ENCODE measurements around the gene WDR27.
"Not testable (repeated sequence)": the region's sequence is repeated elsewhere in the genome, so short reads cannot be mapped to it uniquely, and the experiment has no call there.

The WDR27 gene

DNA sequence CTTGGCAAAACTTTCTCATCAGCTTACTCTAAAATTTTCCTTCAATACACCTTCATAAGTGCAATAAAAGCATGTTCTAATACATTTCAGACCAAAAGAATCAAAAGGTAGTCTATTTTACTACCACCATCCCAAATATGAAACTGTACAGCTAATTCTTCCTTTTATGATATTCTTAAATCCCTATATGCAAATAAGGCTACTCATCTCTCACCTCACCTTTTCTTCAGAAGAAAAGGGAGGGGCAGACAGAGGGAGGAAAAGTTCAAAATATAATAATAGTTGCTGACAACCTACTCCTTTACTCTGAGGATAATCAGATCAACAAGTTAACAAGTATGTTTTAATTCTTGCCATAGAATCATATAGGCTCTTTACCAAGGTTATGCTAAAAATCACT lies 7.5 kb upstream of the WDR27 start:
- DNase-seq: no peak

DNA sequence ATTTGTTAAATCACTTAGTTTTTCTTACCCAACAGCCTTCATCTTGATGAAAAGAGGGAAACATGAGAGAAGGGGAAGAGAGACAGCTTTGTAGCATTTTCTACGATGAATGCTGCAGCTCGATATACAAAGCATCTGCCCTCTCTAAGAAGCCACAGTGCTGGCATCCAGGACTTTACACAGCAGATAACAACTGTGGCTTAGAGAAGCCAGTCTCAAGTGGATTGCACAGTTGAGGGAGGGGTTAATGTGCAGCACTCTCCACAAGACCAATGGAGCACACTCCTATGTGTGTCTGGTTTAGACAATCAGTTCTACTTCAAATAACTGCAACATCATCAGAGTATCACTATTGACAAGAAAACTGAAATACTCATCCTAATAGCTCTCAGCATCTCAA lies 5.9 kb upstream of the WDR27 start:
- no peak for DNase-seq

DNA sequence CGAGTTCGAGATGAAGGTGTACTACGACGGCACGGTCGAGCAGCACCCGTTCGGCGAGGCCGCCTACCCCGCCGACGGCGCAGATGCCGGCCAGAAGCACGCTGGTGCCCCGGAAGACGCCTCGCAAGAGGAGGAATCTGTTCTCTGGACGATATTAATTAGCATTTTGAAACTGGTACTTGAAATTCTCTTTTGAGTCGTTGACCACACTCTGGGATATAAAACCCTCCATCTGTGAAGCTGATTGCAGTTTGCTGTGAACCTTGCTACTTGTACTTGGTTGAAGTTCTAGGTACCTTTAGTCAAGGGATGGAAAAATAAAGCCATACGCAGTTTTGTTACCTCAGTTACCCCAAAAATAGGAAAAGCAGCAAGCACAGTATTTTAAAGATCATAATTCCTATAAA lies 1.0 kb upstream of the WDR27 start:
- DNase-seq: no peak

DNA sequence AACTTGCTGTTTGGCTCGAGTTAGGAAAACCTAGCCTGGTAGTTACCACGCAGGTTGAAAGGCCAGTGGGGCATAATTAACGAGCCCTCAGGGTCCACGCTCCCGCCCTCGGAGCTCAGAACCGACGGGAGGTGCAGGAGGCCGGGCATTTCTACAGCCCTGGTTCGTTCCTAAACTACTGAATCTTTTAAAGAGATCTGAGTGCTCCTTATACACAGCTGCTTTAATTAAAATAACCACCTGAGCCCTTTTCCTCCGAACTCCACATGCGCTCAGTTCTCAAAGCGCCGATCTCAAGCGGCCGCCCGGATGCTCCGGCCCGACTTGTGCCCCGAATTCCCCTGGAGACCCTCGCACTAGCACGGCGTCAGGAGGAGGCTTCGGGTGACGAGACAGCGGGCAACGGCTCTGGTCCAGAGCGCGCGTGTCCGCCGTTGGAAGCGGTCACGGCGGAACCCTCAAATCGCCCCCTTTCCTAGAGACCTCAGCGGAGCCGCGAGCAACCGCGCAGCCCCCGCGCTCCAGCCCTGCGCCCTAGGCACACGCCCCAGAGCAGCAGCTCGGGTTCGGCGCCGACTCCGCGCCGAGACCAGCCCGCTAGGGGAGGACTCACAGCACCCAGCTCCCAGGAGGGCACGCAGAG lies 397 bp downstream of the WDR27 start:
- no peak for DNase-seq

DNA sequence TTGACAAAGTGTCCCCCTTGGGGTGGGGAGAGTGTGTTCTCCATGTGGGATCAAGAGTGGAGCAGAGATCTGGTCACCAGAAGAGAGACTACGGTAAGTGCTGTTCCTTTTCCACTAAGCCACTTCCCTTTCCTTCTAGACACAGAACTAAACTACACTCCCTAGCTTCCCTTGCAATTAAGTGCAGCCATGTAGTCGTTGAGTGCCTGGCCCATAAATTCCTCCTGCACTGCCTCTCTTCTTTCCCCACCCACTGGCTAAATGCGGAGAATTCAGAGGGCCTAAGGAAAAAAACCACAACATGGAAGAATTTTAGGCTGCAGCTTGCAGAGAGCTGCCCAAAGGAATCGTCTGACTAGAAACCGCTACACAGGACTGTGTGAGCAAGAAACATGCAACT lies 1.5 kb downstream of the WDR27 start:
- no peak for DNase-seq

DNA sequence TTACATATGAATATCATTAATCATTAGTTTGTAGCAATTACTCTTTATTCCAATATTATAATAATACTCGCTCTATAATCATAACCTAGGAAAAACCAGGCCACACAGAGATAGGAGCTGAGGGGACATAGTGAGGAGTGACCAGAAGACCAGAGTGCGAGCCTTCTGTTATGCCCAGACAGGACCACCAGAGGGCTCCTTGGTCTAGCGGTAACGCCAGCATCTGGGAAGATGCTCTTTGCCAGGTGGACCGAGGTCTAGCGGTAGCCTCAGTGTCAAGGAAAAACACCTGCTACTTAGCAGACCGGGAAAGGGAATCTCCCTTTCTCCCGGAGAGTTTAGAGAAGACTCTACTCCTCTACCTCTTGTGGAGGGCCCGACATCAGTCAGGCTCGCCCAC lies 4.7 kb downstream of the WDR27 start:
- DNase-seq: not testable (repeated sequence)

DNA sequence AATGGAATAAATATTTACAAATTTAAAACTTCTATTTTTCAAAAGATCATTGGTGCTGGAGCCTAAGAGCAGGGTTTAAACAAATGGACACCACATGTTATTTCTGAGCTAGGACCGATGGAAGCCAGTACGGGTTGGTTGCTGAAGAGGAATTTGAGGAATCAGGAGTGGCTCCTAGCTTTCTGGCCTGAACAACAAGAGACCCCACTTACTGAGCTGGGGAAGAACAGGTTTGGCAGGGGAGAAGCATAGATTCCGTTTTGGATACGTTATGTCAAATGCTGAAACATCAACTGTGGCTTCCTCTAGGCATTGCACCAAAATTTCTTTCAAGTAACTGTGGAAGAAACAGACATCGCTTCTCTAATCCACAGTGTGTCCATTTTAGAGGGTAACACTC lies 6.7 kb downstream of the WDR27 start:
- no peak for DNase-seq

DNA sequence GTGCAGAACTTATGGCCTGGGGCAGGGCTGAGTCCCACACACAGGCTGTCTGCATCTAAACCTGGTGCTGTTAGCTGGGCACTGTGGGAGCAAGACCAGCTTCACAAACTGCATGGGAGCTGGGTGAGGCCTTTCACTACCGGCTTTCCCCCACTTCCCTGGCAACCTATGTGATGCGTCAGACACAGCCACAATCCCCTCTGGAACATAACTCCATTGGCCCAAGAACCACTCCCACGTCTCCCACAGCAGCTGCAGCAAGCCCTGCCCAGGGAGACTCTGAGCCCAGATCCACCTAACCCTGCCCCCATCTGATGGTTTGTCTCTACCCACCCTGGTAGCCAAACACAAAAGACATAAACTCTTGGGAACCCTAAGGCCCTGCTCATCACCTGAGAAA lies 9.3 kb downstream of the WDR27 start:
- DNase-seq: no peak

DNA sequence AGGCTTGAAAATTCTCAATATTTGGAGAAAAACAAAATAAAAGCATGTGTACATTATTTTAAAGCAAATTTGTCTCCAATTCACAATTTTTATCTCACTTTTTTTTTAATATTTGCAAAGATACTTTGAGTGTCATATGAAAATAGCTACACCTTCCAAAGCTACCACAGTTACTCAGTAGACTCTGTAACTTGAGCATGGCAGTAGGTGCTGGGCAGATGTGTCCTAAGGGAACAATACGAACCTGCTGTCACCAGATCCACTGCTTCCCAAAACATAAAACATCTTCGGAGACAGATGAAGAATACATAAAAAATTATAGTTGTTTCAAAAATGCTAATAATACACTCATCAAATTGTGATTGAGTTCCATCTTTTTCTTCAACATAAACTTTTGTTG lies 10.6 kb downstream of the WDR27 start:
- no peak for DNase-seq

DNA sequence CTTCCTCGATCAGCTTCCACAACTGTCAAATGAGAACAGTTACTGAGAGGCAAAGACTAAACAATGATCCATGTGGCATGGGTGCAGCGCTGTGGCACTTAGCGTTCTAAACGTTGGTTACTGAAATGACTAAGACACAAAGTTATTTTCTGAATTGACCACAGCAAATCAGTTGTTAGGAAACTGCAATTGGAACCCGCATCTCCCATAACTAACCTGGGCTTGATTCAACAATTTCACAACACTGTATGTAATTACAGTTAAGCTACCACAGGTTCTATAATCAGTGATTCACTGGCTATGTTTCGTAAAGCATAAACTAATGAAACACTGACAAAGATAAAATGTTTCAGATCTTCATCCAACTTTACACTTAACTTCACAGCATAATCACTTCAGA lies 12.5 kb downstream of the WDR27 start:
- no peak for DNase-seq

DNA sequence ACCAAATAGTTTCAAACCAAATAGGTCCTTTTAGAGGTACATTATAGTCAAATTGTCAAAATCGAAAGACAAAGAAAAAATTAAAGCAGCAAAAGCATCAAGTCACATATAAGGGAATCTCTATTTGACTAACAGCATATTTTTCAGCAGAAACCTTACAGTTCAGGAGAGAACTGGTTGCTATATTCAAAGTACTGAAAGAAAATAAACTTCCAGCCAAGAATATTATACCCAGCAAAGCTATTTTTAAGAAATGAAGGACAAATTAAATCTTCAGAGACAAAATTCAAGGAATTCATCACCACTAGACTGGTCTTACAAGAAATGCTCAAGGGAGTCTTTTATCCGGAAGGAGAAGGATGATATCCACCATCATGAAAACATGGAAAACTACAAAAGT lies 16.0 kb downstream of the WDR27 start:
- no peak for DNase-seq

DNA sequence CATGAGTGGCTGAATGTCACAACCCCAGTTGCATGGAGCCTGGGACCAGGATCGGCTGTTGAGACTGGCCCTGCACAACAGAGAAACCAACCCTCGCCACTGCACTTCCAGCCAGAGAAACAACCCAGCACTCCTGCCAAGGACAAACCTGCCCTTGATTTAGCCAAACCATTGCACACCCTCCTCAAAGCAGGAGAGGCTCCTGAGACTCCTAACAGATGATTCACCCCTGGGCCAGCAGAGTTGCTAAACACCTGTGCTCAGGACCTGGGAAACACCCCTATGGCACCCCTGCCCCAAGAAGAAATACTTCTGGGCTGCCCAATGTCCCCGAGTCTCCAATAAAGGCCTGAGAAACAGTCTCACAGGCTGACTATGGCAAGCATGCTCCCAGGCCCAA lies 17.8 kb downstream of the WDR27 start:
- DNase-seq: no peak

DNA sequence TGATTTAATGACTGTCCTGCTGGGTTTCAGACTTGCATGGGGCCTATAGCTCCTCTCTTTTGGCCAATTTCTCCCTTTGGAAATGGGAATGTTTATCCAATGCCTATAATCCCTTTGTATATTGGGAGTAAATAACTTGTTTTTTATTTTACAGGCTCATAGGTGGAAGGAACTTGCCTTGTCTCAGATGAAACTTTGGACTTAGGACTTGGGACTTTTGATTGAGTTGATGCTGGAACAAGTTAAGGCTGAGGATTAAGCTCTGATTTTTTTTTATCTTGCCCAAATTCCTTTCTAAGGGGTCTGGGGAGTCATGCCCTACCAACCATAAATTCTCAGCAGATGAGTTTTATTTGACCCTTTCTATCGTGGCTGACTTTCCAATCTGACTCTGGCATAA lies 23.5 kb downstream of the WDR27 start:
- no peak for DNase-seq

DNA sequence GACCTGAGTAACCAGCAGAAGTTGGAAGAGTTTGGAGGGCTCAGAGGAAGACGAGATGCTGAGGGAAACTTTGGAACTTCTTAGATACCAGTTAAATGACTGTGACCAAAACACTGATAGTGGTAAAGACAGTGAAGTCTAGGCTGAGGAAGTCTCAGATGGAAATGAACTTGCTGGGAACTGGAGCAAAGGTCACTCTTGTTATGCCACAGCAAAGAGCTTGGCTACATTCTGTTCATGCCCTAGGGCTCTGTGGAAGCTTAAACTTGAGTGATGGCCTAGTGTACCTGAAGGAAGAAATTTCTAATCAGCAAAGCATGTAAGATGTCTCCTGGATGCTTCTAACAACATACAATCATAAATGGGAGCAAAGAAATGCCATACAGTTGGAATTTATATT lies 24.7 kb downstream of the WDR27 start:
- no peak for DNase-seq

DNA sequence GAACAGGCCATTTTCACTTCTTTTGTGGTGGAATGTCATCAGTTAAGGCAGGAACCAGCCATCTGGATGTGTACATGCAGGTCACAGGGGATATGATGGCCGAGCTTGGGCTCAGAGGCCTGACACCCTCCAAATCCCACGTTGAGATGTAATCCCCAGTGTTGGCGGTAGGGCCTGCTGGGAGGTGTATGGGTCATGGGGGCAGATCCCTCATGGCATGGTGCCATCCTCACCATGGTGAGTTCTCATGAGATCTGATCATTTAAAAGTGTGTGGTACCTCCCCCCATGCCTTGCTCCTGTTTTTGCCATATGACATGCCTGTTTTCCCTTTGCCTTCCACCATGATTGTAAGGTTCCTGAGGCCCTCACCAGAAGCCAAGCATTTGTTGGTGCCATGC lies 26.8 kb downstream of the WDR27 start:
- no peak for DNase-seq

DNA sequence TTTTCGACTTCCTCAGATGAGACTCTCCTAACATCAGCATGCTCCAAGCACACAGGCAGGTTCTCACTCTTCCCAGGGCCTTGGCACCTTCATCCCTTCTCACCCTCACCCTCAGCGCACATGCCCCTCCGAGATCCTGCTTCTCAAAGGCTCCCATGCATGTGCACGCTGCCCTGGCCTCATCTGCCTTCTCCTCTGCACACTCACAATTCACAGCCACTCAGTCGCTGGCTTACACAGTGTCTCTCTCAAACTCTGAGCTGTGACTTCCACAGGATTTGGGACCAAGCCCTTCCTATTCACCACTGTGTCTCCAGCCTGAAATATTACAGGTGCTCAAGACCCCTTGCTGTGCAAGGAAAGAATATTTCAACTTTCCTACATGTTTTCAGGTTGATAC lies 30.3 kb downstream of the WDR27 start:
- no peak for DNase-seq

DNA sequence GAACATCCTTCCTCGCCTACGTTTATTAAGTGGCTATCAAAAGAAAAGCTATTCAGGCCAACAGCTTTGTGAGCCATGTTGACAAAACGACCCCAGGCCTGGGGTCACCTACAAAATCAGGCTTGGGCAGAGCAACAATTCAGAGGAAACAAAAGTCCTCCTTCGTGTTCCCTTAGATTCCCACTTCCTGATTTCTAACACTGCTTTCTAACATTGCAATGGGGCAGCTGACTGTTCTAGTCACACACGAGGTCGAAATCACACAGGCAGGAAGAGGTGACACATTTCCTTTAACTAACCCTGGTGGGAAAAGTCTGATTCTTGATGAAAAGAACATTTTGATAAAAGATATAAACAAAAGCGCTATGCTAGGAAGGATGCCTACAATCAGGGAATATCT lies 31.9 kb downstream of the WDR27 start:
- DNase-seq: no peak

DNA sequence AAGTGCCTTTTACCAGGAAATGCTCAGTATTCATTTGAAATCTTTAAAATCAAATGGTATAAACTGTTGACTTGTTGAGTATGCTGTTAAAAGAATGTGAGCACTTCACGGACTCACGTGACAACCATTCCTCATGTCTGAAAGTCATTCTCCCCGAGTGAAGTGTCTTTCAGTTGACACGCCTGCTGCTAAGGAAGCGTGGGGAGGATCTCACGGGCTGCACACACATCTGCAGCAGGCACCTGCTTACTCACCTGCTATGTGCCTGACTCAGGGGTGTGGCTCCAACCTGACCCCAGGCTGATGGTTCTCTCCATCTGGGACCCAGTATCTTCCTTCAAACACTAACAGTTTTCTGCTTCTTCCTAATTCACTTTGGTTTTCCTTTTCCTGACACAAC lies 32.7 kb downstream of the WDR27 start:
- DNase-seq: no peak

DNA sequence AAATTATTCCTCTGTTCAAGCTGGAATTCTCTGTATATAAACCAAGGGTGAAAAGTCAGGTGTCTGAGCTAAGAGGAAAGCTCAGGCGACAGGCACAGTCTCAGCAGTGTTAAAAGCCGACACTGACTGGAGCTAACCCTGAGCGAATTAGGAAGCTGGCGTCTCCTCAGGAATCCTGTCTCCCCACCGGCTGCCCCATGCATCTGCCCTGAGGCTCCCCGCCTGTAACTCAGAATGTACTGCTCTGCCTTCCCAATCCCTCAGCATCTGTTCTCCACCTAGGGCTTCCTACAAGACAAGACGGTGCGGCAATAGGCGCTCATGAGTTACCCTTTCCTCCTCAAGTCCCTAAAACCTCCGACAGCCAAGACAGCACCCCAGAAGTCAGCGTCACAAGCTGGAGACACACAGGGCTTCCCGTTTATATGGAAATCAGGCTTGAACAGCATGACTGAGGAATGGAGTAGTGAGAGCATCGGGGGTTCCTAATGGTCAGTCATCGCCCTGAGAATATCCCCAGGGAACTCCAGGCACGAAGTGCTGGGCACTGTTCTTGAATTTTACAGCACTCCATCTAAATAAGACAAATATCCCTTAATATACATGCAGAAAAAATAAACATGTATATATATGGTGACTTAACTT lies 33.5 kb downstream of the WDR27 start:
- DNase-seq: no peak

DNA sequence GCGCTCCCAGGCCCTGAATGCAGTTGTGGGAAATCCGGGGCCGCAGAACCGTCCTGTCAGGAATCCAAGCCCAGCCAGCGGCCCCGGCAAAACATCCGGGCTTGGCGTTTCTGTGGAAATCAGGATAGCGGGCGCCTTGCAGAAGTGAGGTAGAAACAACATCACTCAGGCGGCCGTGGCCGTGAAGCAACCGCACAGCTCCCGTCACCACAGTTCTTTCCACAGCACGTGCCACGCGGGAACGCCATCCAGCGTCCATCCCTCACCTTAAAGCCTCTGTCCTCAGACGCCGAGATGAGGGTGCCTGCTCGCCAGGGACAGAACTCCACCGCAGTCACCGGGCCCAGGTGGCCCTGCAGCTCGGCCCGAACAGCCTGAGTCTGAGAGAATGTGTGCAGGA lies 34.1 kb downstream of the WDR27 start:
- DNase-seq: no peak

DNA sequence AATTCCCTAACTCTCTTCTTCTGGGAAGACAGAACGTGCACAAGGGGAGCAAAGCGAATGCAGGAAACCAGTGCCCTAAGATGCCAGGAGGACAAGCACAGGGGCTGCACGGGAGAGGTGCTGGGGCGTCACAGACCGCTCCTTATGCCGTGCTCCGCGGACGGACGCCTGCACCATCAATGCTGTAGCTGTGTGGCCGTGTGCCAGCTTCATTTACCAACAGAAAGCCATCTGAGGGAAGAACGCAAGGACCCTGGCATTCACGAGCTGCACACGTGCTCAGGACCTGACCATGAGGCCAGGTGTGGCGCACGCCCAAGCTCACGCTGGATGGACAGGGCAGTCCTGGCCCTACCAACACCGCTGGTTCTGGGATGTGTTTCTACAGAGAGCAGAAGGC lies 35.4 kb downstream of the WDR27 start:
- DNase-seq: no peak

DNA sequence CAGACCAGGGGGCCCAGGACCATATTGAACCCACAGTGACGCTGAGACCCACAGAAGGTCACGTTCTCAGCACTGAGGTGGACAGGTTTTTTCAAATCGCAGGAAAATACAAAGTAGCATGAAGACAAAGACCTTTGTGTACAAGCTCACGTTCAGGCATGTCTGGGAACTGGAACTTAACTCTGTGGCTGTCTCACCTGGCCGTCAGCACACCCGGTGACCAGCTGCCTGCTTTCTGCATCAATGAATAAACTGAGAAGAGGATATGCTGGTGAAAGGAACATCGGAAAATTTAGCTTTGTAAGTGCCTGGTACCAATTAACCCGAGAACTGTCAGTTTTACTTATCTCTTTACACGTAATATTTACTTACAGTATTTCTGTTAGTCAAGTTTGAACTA lies 36.5 kb downstream of the WDR27 start:
- no peak for DNase-seq

DNA sequence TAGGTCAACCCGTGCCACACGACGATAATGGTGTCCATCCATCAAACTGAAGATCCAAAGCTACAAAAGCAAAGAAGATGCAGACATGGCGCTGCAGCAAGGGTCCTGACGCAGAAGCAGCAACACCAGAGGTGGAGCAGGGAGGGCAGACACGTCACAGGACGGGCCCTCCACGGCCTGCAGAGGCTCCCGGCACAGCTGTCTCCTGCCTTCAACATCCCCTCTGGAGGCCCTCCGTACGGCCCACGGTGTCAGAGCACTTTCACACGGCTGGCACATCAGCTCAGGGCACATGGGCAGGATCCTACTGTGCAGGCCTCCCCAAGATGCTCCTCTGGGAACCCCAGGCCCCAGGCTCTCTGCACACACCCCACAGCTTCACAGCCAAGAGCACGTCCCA lies 37.6 kb downstream of the WDR27 start:
- DNase-seq: no peak

DNA sequence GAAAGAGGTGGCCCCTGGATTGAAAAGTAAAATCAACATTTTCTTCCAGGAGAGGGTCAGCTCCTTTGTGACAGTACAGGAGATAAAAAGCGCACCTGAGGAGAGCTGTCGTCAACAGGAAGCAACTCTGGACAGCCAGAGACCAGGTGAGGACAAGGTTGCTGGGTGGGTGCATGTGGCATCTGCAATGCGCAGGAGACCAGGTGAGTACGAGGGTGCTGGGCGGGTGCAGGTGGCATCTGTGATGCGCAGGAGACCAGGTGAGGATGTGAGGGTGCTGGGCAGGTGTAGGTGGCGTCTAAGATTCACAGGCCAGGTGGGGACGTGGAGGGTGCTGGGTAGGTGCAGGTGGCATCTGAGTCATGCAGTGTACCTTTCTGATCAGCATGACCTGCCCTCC lies 38.4 kb downstream of the WDR27 start:
- no peak for DNase-seq

DNA sequence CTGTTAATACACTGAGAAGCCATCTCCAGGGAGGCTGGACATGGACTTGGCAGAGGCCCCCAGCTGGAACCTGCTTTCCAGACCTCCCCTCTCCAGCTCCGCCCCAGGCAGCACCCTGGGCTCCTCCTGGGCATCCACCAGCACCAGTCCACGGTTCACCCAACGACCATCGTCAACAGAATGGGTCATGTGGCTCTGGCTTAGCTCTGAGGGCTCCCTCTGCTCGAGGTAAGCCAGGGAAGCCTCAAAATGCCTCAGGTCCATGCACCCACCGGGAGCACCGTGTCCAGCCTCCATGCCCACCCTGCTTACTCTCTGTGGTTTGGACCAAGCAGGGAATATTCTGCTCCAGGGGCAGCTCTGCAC lies 40.5 kb downstream of the WDR27 start:
- DNase-seq: no peak
